HG03521 (cell line): Measurements from ENCODE around the gene COL18A1.

Experiments
- ATAC-seq: cut with Tn5 transposase; IDR thresholded peaks from one replicate; pipeline ENCODE4 v1.9.1; 2021; ENCODE audit warnings: mild to moderate bottlenecking, moderate library complexity; ENCODE audit not compliant: unreplicated experiment

The COL18A1 gene

GRCh38 chr21:45539046-45539795, 134.3 kb downstream of the COL18A1 start:
- ATAC-seq, result no peak

GRCh38 chr21:45539796-45540600, 135.0 kb downstream of the COL18A1 start:
- ATAC-seq, result no peak

GRCh38 chr21:45540601-45540970, 135.6 kb downstream of the COL18A1 start:
- no peak for ATAC-seq

GRCh38 chr21:45541221-45542039, 136.5 kb downstream of the COL18A1 start:
- peak; percentile 51 for ATAC-seq

- ATAC-seq, result no peak
Observed at GRCh38 chr21:45542242-45542666, 137.3 kb downstream of the COL18A1 start, which contains the start of gene SLC19A1. Gene SLC19A1, minus strand, starts transcription at chr21:45542440. Its CDS starts 4,481 bp downstream, at chr21:45537959.

- ATAC-seq, result no peak
Observed at GRCh38 chr21:45542667-45543370, 137.9 kb downstream of the COL18A1 start.

GRCh38 chr21:45543371-45543709, 138.4 kb downstream of the COL18A1 start:
- no peak for ATAC-seq

GRCh38 chr21:45543710-45544448, 138.9 kb downstream of the COL18A1 start:
- ATAC-seq, result no peak

GRCh38 chr21:45544449-45545235, 139.7 kb downstream of the COL18A1 start:
- ATAC-seq, result no peak

- no peak for ATAC-seq
Observed at GRCh38 chr21:45545236-45545570, 140.2 kb downstream of the COL18A1 start.

- no peak for ATAC-seq
Observed at GRCh38 chr21:45545691-45546531, 140.9 kb downstream of the COL18A1 start.

- no peak for ATAC-seq
Observed at GRCh38 chr21:45546636-45547544, 141.9 kb downstream of the COL18A1 start.

- no peak for ATAC-seq
Observed at GRCh38 chr21:45547545-45547900, 142.6 kb downstream of the COL18A1 start.

GRCh38 chr21:45548711-45549491, 143.9 kb downstream of the COL18A1 start:
- no peak for ATAC-seq

- ATAC-seq, result no peak
Observed at GRCh38 chr21:45549626-45550463, 144.9 kb downstream of the COL18A1 start.
